K562 (cell line): ENCODE data around the gene N4BP2.

Experiments used
- DNMT1 ChIP-seq: fragments of 450-650 bp; IDR thresholded peaks from 2 replicates; pipeline ENCODE4 v1.6.1; 2016; ENCODE audit warnings: antibody characterized with exemption, mild to moderate bottlenecking
- ELF4 ChIP-seq: fragments of 450-650 bp; formaldehyde crosslinking; IDR thresholded peaks from 2 replicates; pipeline ENCODE4 v1.4.0; 2022; ENCODE audit warnings: missing genetic modification characterization
- EZH2 ChIP-seq: IDR thresholded peaks from 2 replicates; pipeline ENCODE4 v1.6.1; 2012; ENCODE audit warnings: low read depth, mild to moderate bottlenecking, inconsistent platforms, low read length, borderline replicate concordance
- RAD21 ChIP-seq, 2 experiments: fragments of 250-450 bp in 1 of 2; fragments of 450-650 bp in 1 of 2; sonication (Bioruptor Pico) in 1 of 2; formaldehyde crosslinking in 1 of 2; IDR thresholded peaks in 1 of 2; conservative IDR thresholded peaks in 1 of 2; 2 replicates each; pipeline versions ENCODE4 v1.4.0 to v1.8.0; 2020 to 2022; ENCODE audit warnings: mild to moderate bottlenecking in 2 of 2, moderate library complexity in 1 of 2
- RNF2 ChIP-seq: sonication (generic); IDR thresholded peaks from 2 replicates; pipeline ENCODE4 v1.6.1; 2016
- SIN3A ChIP-seq, 2 experiments: fragments of 150-350 bp in 1 of 2; IDR thresholded peaks; 2 replicates each; pipeline ENCODE4 v1.6.1; 2011 to 2016; ENCODE audit warnings: borderline replicate concordance in 2 of 2, low read depth in 2 of 2, low read length in 2 of 2, mild to moderate bottlenecking in 2 of 2, moderate library complexity in 2 of 2; ENCODE audit not compliant: control insufficient read depth in 1 of 2
- TAF1 ChIP-seq: IDR thresholded peaks from 2 replicates; pipeline ENCODE4 v1.6.1; 2011; ENCODE audit warnings: mild to moderate bottlenecking, low read length, moderate library complexity; ENCODE audit not compliant: insufficient read depth, control insufficient read depth, severe bottlenecking; ENCODE audit errors: extremely low read depth
- TF ChIP-seq, protein P1 (sequence below), 3 experiments: IDR thresholded peaks in 2 of 3; conservative IDR thresholded peaks in 1 of 3; 2 replicates each; pipeline ENCODE4 v1.5.1; 2011 to 2012; ENCODE audit warnings: low read length in 3 of 3, mild to moderate bottlenecking in 3 of 3, control low read depth in 2 of 3, improper control_type of control experiment in 1 of 3, inconsistent platforms in 1 of 3, low read depth in 1 of 3, mixed read lengths in 1 of 3, moderate library complexity in 1 of 3; ENCODE audit not compliant: insufficient read depth in 2 of 3
- TF ChIP-seq, protein P2 (sequence below): fragments of 450-650 bp; formaldehyde crosslinking; IDR thresholded peaks from 2 replicates; pipeline ENCODE4 v1.4.0; 2020; ENCODE audit warnings: mild to moderate bottlenecking, mixed read lengths
- TF ChIP-seq, protein P3 (sequence below): fragments of 450-650 bp; IDR thresholded peaks from 2 replicates; pipeline ENCODE4 v1.6.1; 2018; ENCODE audit not compliant: partially characterized antibody
- TF ChIP-seq, protein P4 (sequence below): sonication (generic); formaldehyde crosslinking; IDR thresholded peaks from 2 replicates; pipeline ENCODE4 v1.9.0; 2022; ENCODE audit warnings: mild to moderate bottlenecking, missing genetic modification reagents

DNA sequence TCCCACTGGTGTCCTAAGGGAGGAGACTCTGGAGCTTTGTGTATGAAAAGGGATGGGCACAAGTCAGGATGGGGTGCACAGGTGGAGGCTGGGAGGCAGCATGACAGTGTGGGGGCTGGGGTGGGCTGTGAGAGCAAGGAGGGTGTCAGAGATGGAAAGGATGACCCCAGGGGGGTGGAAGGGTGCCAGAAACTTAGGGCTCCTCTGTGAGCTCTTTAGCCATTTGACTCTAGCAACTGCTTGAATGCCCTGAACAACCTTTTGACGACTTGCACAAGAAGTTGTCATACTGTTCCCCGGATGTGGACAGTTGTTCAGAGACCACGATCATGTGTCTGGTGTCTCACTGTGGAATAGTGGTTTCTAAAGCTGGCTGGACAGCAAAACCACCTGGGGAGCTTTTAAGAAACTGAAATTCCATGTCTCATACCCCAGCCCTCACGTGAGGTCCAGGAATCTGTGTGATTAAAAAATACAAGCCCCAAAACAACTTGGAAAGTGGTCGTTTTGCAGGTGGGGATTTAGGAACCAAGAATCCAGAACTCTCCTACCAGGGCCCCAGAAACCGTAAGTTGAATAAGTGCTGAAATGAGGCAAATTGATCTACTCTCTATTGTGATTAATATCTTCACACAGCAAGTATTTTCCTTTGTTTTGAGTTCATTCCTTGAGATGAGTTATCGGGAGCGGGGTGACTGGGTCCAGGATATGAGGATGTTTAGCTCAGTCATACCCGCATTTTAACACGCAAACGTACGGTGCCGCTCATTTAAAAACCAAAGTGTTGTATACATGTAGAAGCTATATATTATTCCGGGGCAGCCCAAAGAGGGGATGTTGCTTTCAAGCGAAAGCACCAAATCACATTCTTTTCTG is 143.6 kb downstream of the N4BP2 start:
- TF ChIP-seq, protein P1, sequence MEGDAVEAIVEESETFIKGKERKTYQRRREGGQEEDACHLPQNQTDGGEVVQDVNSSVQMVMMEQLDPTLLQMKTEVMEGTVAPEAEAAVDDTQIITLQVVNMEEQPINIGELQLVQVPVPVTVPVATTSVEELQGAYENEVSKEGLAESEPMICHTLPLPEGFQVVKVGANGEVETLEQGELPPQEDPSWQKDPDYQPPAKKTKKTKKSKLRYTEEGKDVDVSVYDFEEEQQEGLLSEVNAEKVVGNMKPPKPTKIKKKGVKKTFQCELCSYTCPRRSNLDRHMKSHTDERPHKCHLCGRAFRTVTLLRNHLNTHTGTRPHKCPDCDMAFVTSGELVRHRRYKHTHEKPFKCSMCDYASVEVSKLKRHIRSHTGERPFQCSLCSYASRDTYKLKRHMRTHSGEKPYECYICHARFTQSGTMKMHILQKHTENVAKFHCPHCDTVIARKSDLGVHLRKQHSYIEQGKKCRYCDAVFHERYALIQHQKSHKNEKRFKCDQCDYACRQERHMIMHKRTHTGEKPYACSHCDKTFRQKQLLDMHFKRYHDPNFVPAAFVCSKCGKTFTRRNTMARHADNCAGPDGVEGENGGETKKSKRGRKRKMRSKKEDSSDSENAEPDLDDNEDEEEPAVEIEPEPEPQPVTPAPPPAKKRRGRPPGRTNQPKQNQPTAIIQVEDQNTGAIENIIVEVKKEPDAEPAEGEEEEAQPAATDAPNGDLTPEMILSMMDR (IDR thresholded peaks at IDR 0.05 in 2 of 3, conservative IDR thresholded peaks at IDR 0.05 in 1 of 3; ENCODE audit: insufficient read depth in 2 of 3, low read depth in 1 of 3, low read length in 3 of 3): no peak
- TF ChIP-seq, protein P2, sequence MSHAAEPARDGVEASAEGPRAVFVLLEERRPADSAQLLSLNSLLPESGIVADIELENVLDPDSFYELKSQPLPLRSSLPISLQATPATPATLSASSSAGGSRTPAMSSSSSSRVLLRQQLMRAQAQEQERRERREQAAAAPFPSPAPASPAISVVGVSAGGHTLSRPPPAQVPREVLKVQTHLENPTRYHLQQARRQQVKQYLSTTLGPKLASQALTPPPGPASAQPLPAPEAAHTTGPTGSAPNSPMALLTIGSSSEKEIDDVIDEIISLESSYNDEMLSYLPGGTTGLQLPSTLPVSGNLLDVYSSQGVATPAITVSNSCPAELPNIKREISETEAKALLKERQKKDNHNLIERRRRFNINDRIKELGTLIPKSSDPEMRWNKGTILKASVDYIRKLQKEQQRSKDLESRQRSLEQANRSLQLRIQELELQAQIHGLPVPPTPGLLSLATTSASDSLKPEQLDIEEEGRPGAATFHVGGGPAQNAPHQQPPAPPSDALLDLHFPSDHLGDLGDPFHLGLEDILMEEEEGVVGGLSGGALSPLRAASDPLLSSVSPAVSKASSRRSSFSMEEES (CRISPR knock-in tag): no peak; the same call in 1 of the 2 replicates
- TF ChIP-seq ELF4: no peak
- TF ChIP-seq, protein P3, sequence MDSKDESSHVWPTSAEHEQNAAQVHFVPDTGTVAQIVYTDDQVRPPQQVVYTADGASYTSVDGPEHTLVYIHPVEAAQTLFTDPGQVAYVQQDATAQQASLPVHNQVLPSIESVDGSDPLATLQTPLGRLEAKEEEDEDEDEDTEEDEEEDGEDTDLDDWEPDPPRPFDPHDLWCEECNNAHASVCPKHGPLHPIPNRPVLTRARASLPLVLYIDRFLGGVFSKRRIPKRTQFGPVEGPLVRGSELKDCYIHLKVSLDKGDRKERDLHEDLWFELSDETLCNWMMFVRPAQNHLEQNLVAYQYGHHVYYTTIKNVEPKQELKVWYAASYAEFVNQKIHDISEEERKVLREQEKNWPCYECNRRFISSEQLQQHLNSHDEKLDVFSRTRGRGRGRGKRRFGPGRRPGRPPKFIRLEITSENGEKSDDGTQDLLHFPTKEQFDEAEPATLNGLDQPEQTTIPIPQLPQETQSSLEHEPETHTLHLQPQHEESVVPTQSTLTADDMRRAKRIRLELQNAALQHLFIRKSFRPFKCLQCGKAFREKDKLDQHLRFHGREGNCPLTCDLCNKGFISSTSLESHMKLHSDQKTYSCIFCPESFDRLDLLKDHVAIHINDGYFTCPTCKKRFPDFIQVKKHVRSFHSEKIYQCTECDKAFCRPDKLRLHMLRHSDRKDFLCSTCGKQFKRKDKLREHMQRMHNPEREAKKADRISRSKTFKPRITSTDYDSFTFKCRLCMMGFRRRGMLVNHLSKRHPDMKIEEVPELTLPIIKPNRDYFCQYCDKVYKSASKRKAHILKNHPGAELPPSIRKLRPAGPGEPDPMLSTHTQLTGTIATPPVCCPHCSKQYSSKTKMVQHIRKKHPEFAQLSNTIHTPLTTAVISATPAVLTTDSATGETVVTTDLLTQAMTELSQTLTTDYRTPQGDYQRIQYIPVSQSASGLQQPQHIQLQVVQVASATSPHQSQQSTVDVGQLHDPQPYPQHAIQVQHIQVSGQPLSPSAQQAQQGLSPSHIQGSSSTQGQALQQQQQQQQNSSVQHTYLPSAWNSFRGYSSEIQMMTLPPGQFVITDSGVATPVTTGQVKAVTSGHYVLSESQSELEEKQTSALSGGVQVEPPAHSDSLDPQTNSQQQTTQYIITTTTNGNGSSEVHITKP: peak; percentile 30
- no peak for TF ChIP-seq EZH2
- TF ChIP-seq, protein P4, sequence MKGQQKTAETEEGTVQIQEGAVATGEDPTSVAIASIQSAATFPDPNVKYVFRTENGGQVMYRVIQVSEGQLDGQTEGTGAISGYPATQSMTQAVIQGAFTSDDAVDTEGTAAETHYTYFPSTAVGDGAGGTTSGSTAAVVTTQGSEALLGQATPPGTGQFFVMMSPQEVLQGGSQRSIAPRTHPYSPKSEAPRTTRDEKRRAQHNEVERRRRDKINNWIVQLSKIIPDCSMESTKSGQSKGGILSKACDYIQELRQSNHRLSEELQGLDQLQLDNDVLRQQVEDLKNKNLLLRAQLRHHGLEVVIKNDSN (CRISPR knock-in tag): no peak
- no peak for TF ChIP-seq DNMT1
- no peak for TF ChIP-seq RNF2
- no peak; a peak in 1 of 4 replicates for TF ChIP-seq SIN3A (IDR thresholded peaks at IDR 0.05; ENCODE audit: borderline replicate concordance in 2 of 2, control insufficient read depth in 1 of 2, low read depth in 2 of 2, low read length in 2 of 2)
- TF ChIP-seq RAD21 (CRISPR knock-in tag; conservative IDR thresholded peaks at IDR 0.05 in 1 of 2, IDR thresholded peaks at IDR 0.05 in 1 of 2): 0 out of 4 replicates have a peak, but pooled peaks of 1 of the 2 experiments have one; percentile 9
- peak; percentile 12 for TF ChIP-seq TAF1
